GM12878 (cell line): Measurements from ENCODE around the gene HES7. TPM values are rescaled to one million over a fixed set of nuclear protein-coding genes. Genes with fewer than 3 reads are reported as not detected.

Experiments
- ATAC-seq: fragments of 200-7000 bp; cut with Tn5 transposase; 3 replicates; pipeline ENCODE4 v1.9.1; 2020; ENCODE audit warnings: mild to moderate bottlenecking, moderate library complexity
- BruUV-seq: library from RNA; stranded (reverse); fragments of 400-500 nt; replicated peaks from 2 replicates; lab custom pipeline; 2021; lab: Mats Ljungman, UMichigan
- CTCF ChIA-PET: fragments of 300-600 bp; sonication (Branson Sonifier 250); formaldehyde crosslinking; extraction: SDS; loops from one replicate; lab custom pipeline; 2021; ENCODE audit warnings: inconsistent platforms; lab: Yijun Ruan, JAX
- POLR2A ChIA-PET: fragments of 350-600 bp; formaldehyde crosslinking; extraction: SDS; loops from one replicate; lab custom pipeline; 2021; ENCODE audit warnings: inconsistent platforms; lab: Charles Lee
- RAD21 ChIA-PET: fragments of 300-600 bp; sonication (Branson Sonifier 250); formaldehyde crosslinking; loops from one replicate; lab custom pipeline; 2023; ENCODE audit warnings: antibody characterized with exemption; ENCODE audit not compliant: unreplicated experiment; lab: Charles Lee
- SMC1A ChIA-PET: fragments of 300-600 bp; sonication (Branson Sonifier 250); formaldehyde crosslinking; loops from one replicate; lab custom pipeline; 2023; ENCODE audit not compliant: unreplicated experiment, uncharacterized antibody; lab: Charles Lee
- DNase-seq: peaks from one replicate; pipeline ENCODE4 v3.0.0-alpha.2; 2011; ENCODE audit warnings: low read depth, low spot score
- FAIRE-seq: peaks from 3 replicates; lab custom pipeline; 2011; peaks lifted over from hg19 to GRCh38; lab: Jason Lieb, UNC
- H2AFZ ChIP-seq: 2 replicates; pipeline ENCODE4 v1.6.0; 2011; ENCODE audit warnings: low read depth, low read length, control low read depth; ENCODE audit not compliant: control insufficient read depth
- H3K27ac ChIP-seq: 2 replicates; pipeline ENCODE4 v1.5.1; 2011; ENCODE audit warnings: control low read depth; ENCODE audit not compliant: control insufficient read depth, insufficient read depth
- H3K27me3 ChIP-seq, 2 experiments: replicated peaks in 1 of 2; 2 replicates each; pipeline versions ENCODE4 v1.6.0 to v1.6.1; 2011; ENCODE audit warnings: low read length in 1 of 2; ENCODE audit not compliant: control insufficient read depth in 2 of 2, insufficient read depth in 2 of 2
- H3K36me3 ChIP-seq, 2 experiments: 2 replicates each; pipeline ENCODE4 v1.5.1; 2011; ENCODE audit warnings: low read length in 1 of 2; ENCODE audit not compliant: control insufficient read depth in 2 of 2, insufficient read depth in 2 of 2
- H3K4me1 ChIP-seq: 2 replicates; pipeline ENCODE4 v1.6.1; 2011; ENCODE audit warnings: mild to moderate bottlenecking, low read length, moderate library complexity, mixed read lengths; ENCODE audit not compliant: control insufficient read depth, insufficient read depth
- H3K4me2 ChIP-seq: 2 replicates; pipeline ENCODE4 v1.6.0; 2011; ENCODE audit warnings: control low read depth; ENCODE audit not compliant: control insufficient read depth, insufficient read depth
- H3K4me3 ChIP-seq: fragments of 200-600 bp; sonication (generic); 2 replicates; pipeline ENCODE4 v1.5.1; 2016
- H3K79me2 ChIP-seq: 2 replicates; pipeline ENCODE4 v1.6.0; 2011; ENCODE audit warnings: low read length; ENCODE audit not compliant: control insufficient read depth, insufficient read depth
- H3K9ac ChIP-seq: 2 replicates; pipeline ENCODE4 v1.8.0; 2011; ENCODE audit warnings: low read length, control low read depth, mixed read lengths; ENCODE audit not compliant: control insufficient read depth, insufficient read depth
- H3K9me3 ChIP-seq: replicated peaks from 3 replicates; pipeline ENCODE4 v1.5.1; 2011; ENCODE audit warnings: mild to moderate bottlenecking, low read length; ENCODE audit not compliant: control insufficient read depth, insufficient read depth
- H4K20me1 ChIP-seq: 2 replicates; pipeline ENCODE4 v1.6.0; 2011; ENCODE audit not compliant: control insufficient read depth, insufficient read depth
- CHD4 ChIP-seq: fragments of 200-600 bp; sonication (generic); IDR thresholded peaks from 2 replicates; pipeline ENCODE4 v1.6.1; 2016; ENCODE audit warnings: mild to moderate bottlenecking
- FOXM1 ChIP-seq: IDR thresholded peaks from 2 replicates; pipeline ENCODE4 v1.6.1; 2012; ENCODE audit warnings: low read depth, mild to moderate bottlenecking, inconsistent platforms, low read length, moderate library complexity
- POU2F2 ChIP-seq: IDR thresholded peaks from 3 replicates; pipeline ENCODE4 v1.6.1; 2011; ENCODE audit warnings: low read depth, mild to moderate bottlenecking, low read length, borderline replicate concordance
- RCOR1 ChIP-seq: conservative IDR thresholded peaks from 2 replicates; pipeline ENCODE4 v1.6.1; 2012; ENCODE audit warnings: low read depth, low read length, improper control_type of control experiment
- RELA ChIP-seq: fragments of 450-650 bp; IDR thresholded peaks from 2 replicates; pipeline ENCODE4 v1.8.0; 2014; ENCODE audit warnings: borderline replicate concordance; ENCODE audit not compliant: partially characterized antibody
- SMAD1 ChIP-seq: fragments of 450-650 bp; IDR thresholded peaks from 2 replicates; pipeline ENCODE4 v1.6.1; 2018; ENCODE audit warnings: mild to moderate bottlenecking, low read depth; ENCODE audit not compliant: partially characterized antibody
- SPI1 ChIP-seq: IDR thresholded peaks from 2 replicates; pipeline ENCODE4 v1.6.1; 2011; ENCODE audit warnings: low read depth, mild to moderate bottlenecking, low read length, moderate library complexity, borderline replicate concordance; ENCODE audit not compliant: insufficient read depth
- ZBTB33 ChIP-seq: fragments of 450-650 bp; IDR thresholded peaks from 2 replicates; pipeline ENCODE4 v1.6.1; 2017; ENCODE audit warnings: mild to moderate bottlenecking
- WGBS: methylation state at CpG from one replicate; pipeline ENCODE4 v1.1.6; 2016; ENCODE audit warnings: low lambda C conversion rate; ENCODE audit not compliant: insufficient replicate concordance, insufficient coverage; ENCODE audit errors: missing lambda C conversion rate; 5-methylcytosine and 5-hydroxymethylcytosine counted together
- in situ Hi-C: fragments of 300-500 bp; cut with MboI; formaldehyde crosslinking; loops from 9 replicates; pipeline ENCODE4 v1.14.3; 2018; ENCODE audit warnings: mixed read lengths
- intact Hi-C: fragments of 100-400 bp; cut with micrococcal nuclease; formaldehyde crosslinking; loops from one replicate; pipeline ENCODE4 v1.14.2; 2022; ENCODE audit not compliant: unreplicated experiment
- polyA plus RNA-seq, 11 experiments: library from polyadenylated mRNA; depleted of rRNA in 4 of 11; unstranded in 6 of 11; stranded (reverse) in 5 of 11; fragments of >200 nt; fragmentation: Nextera tagmentation in 4 of 11; fragmentation: Illumina TruSeq in 1 of 11; extraction: Ambion mirVana in 4 of 11; extraction: Trizol in 1 of 11; gene quantifications; 1 replicate in 1 of 11; 2 replicates in 10 of 11; pipeline versions ENCODE4 v1.2.1 to v1.2.3, GENCODE V29; 2011 to 2016; ENCODE audit warnings: inconsistent platforms in 2 of 11, missing spikeins in 2 of 11, low read depth in 1 of 11
- total RNA-seq, 4 experiments: library from RNA; depleted of rRNA in 3 of 4; stranded (reverse); fragments of >200 nt in 3 of 4; fragmentation: Illumina TruSeq in 1 of 4; extraction: Trizol in 1 of 4; gene quantifications; 2 replicates each; pipeline versions ENCODE4 v1.2.1 to v1.2.3, GENCODE V29; 2013 to 2021

The HES7 gene
- total and polyA plus RNA-seq, 10 of the 15 experiments (the other 5 are each of a cell fraction or from before 2014, with no cell fraction given), result 0.07 to 1.3 (median 0.63) TPM; not detected in 4

GRCh38 chr17:8155231-8155995 is 31.5 kb upstream of the HES7 start:
- Histone ChIP-seq H3K9me3 (no peaks in the 10 kb centered on the region), H3K4me2 (peak overlapping the region; percentile 99), H4K20me1 (no peaks in the 10 kb centered on the region; the same call in 1 of the 2 replicates), H3K36me3 (peaks cover 0 to 3% of the 10 kb centered on the region in 2 experiments; a peak in 1 of 4 replicates), H3K27me3 (no peaks in the 10 kb centered on the region), H3K4me3 (peak overlapping the region; percentile 74), H3K79me2 (peaks cover 18% of the 10 kb centered on the region), H2AFZ (no peak overlapping the region), H3K27ac (peak overlapping the region; percentile 76), H3K9ac (peak overlapping the region; percentile 77), H3K4me1 (peaks cover 21% of the 10 kb centered on the region)
- FAIRE-seq (no peak), ATAC-seq (no peak), DNase-seq (no peak)
- WGBS, result 38% methylated on average over 14 of the region's 14 CpGs
- TF ChIP-seq FOXM1, result no peak
- TF ChIP-seq CHD4, result no peak
- no peak for TF ChIP-seq RCOR1
- no peak for TF ChIP-seq POU2F2
- TF ChIP-seq SPI1, result peak; percentile 13; the same call in 1 of the 2 replicates
- no peak for TF ChIP-seq RELA
- no peak for TF ChIP-seq ZBTB33
- TF ChIP-seq SMAD1, result peak; percentile 14
- in situ Hi-C loops (no loop called here), intact Hi-C loops (no loop called here)
- RAD21 ChIA-PET, result interaction anchor here (1.5 to 4.1 kb wide), 6 partner anchors 12 to 91 kb away, joined by 3 to 33 read pairs (median 6); no protein-coding TSS in a partner anchor
- POLR2A ChIA-PET, result interaction anchor here (0.5 to 7.5 kb wide), 13 partner anchors 15 to 468 kb away, joined by 3 to 71 read pairs (median 6); partner anchors contain the start of genes AURKB, BORCS6, RANGRF and TP53
- no TSS peak for BruUV-seq
- CTCF ChIA-PET, result interaction anchor here (2.1 to 5.3 kb wide), 3 partner anchors 17 to 62 kb away, joined by 13 to 46 read pairs (median 36); partner anchors contain the start of gene HES7
- SMC1A ChIA-PET, result interaction anchor here (1.4 to 5.1 kb wide), 9 partner anchors 17 to 92 kb away, joined by 4 to 42 read pairs (median 7); partner anchors contain the start of genes ALOXE3, CTC1 and HES7
